NCI-H446 (cell line): ENCODE data around the gene CADM1.
A peak's percentile ranks its signal among the peaks of the same experiment; 100 is the strongest.
"Not testable (repeated sequence)": the region's sequence is repeated elsewhere in the genome, so short reads cannot be mapped to it uniquely, and the experiment has no call there.

Source experiments
- DNase-seq, 2 experiments: peaks; one replicate each; lab custom pipeline; 2025; lab: John Stamatoyannopoulos, UW

CADM1 gene

GRCh38 chr11:115476463-115477286 lies 27.5 kb downstream of the CADM1 start:
- no peak for DNase-seq

GRCh38 chr11:115475564-115475963 lies 28.7 kb downstream of the CADM1 start:
- DNase-seq = no peak

- not testable (repeated sequence) for DNase-seq
Measured at GRCh38 chr11:115474306-115474705, 29.9 kb downstream of the CADM1 start.

DNA sequence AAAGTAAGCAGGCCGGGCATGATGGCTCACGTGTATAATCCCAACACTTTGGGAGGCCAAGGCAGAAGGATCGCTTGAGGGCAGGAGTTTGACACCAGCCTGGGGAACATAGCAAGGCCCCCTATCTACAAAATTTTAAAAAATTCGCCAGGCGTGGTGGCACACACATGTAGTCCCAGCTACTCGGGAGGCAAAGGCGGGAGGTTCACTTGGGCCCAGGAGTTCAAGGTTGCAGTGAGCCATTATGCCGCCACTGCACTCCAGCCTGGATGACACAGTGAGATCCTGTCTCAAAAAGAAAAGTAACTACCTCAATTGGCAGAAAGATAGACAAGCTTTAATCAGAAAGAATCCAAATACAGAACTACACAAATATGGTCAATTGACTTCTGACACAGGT lies 31.0 kb downstream of the CADM1 start:
- DNase-seq = no peak

DNA sequence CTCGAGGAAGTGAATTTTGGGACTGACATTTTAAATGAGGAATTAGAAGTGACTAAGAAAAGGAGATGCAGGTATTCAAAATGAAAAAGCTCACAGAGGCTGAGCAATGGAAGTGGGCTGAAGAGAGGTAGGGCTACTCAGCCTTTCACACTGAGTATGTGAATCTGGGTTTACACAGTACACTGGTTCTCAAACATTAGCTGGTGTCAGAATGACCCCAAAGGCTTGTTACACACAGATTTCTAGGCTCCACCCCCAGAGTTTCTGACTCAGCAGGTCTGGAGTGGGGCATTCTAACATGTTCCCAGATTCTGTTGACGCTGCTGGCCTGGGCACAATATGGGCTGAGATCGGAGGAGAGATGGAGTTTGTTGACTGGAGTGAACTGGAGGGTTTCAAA lies 32.8 kb downstream of the CADM1 start:
- DNase-seq = peak in 1 of 2 experiments; percentile 10

- no peak for DNase-seq
Measured at GRCh38 chr11:115470928-115471327, 33.3 kb downstream of the CADM1 start.

- DNase-seq = no peak
Measured at GRCh38 chr11:115469361-115469760, 34.9 kb downstream of the CADM1 start.

DNA sequence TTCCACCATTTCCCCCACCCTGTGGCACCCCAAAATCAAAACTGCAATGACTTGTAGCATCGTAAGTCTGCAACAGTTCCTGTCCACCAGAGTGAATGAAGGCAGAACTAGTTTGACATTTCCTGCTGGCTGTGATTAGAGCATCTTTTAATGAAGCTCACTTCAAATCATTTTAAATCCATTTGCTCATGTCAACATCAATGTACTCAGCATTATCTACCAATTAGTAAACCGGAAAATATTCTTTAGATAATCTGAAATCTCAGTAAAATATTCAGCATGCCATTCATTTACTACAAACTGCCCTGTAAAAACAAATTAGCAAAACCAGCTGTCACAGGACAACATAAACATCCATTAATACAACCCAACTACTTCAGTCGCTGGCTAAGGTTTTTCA lies 38.1 kb downstream of the CADM1 start:
- no peak for DNase-seq

DNA sequence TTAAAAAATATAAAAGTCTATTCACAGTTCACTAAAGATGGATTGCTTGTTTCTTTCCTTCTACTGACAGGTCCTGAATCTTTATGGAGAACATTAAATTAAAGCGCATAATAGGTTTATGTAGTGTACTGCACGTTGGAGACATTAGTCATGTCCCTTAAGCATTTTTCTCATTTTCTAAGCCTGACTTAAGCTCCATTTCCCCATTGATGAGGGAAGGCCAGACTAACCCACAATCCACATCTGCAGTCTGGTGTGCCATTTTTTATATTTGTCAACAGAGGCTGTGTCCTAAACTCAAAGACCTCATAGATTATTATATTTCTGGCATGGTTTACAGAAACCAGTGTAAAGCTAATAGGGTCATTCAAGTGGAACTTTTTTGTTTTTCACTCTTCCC lies 39.9 kb downstream of the CADM1 start:
- DNase-seq = no peak

DNA sequence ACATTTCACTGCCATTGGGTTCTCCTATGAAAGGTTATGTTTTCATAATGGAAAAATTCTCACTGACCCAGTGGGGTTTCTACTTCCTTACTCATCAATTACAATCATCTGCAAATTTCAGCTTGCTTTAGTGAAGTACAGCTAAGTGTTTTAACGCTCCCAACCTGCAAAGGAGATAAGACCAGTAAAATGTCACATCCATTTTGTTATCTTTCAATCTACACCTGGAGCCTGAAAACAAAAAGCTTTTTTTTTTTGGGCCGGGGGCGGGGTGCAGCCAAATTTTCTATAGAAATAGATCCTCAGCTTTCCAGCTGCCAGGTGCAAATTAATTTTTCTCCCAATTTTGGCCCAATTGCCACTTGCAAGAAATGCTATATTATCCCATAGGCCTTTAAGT lies 40.6 kb downstream of the CADM1 start:
- DNase-seq = no peak

GRCh38 chr11:115462757-115463156 lies 41.5 kb downstream of the CADM1 start:
- no peak for DNase-seq

GRCh38 chr11:115462004-115462541 lies 42.1 kb downstream of the CADM1 start:
- no peak for DNase-seq

- no peak for DNase-seq
Measured at GRCh38 chr11:115460512-115460911, 43.7 kb downstream of the CADM1 start.

- DNase-seq = no peak
Measured at GRCh38 chr11:115459563-115459962, 44.7 kb downstream of the CADM1 start.

GRCh38 chr11:115458877-115459276 lies 45.3 kb downstream of the CADM1 start:
- DNase-seq = no peak

DNA sequence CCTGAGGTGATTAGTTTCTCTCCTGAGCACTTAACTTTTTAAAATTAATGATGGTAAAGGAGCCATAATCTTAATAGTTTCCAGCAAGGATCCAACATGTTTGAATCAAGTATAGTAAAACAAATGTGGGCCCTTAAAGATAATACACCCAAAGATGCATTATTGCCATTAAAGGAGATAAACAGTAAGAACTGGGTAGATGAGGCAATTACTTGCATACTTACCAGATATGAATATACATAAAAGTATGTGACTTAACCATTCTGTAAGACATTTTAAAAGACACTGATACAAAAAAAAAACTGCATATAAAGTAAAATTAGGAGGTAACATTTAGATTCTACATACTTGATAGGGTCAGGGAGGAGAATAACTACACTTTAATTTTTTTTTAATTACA lies 48.2 kb downstream of the CADM1 start:
- DNase-seq = no peak

GRCh38 chr11:115455613-115456012 lies 48.6 kb downstream of the CADM1 start:
- no peak for DNase-seq

DNA sequence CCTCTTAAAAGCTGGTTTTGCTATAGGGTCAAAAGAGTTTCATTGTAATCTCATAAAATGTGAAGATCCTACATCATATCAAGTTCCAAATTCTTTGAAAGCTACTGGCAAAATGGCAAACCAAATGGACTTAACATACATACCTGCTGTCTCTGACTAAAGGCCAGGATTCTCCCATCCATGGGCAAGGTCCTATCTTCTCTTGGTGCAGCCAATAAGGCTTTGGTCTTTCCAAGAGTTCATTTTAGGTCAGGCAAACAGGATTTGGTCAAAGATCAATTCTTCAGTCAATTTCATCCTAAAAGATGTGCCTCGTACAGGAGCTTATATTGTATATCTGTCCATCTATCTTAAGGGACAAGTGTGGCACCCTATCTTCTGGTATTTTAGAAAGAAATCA lies 49.7 kb downstream of the CADM1 start:
- no peak for DNase-seq

DNA sequence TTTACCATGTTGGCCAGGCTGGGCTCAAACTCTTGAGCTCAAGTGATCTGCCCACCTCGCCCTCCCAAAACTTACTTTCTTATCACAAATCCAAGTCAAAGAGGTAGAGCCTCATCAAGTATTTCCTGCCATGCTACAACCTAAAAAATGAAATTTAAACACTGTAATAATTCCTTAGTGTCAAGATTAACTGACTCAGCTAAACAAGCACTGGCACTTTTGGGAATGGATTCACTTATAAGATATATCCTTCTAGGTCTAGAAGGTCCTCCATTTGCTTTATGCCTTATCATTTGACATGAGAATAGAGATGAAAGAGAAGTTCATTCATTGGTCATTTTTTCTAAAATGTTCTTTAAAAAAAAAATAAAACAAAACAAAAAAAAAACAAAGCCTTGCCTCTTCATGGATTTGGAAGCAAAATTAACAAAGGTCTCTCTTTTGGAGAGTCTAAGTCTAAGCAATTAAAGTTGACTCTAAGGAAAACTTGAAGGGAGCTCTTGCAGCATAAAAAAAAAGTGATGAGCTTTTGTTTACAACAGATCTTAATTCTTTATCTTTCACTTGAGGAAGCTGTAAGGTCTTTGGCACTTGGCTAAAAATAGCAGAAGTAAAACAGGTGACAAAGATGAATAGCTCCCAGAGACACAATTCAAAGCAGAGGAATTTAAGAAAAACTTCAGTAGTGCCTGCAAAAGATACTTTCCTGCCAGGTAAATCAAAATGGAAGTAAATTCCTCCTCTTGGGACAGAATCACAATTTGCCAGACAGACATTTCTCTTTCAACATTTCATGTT lies 50.3 kb downstream of the CADM1 start:
- no peak for DNase-seq

DNA sequence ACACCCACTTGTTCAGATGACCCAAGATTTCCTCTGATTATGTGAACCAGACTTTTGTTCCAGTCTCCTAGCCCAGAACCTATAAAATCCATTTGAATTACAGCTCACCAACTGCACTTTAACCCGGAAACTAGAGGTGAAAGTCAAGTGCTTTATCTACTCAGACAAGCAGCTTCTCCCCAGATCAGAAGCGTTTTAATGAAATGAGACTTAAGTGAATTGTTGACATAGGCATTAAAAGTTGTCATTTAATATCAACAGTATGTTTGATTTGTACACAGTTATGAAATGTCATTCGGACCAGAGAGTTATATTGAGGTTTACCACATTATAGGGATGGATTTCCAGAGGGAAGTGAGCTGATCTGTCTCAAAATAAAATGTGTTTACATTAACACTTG lies 52.0 kb downstream of the CADM1 start:
- DNase-seq = no peak

DNA sequence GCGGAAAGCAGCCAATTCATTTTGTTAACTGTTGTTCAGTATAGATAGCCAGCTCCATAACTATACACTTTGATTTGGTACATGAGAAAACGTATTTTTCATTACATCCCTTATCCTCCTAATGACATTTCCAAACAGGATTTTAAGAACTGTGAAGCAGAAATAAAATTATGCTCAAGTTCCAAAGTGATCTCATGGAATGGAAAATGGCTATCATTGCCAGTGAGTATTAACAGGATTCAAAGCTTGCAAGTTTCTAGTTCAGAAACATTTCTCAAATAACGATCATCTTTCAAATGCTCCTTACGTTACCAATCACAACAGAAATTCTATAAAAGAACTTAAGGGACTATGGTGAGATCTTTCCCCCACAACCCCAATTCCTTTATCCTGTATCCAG lies 53.7 kb downstream of the CADM1 start:
- no peak for DNase-seq

DNA sequence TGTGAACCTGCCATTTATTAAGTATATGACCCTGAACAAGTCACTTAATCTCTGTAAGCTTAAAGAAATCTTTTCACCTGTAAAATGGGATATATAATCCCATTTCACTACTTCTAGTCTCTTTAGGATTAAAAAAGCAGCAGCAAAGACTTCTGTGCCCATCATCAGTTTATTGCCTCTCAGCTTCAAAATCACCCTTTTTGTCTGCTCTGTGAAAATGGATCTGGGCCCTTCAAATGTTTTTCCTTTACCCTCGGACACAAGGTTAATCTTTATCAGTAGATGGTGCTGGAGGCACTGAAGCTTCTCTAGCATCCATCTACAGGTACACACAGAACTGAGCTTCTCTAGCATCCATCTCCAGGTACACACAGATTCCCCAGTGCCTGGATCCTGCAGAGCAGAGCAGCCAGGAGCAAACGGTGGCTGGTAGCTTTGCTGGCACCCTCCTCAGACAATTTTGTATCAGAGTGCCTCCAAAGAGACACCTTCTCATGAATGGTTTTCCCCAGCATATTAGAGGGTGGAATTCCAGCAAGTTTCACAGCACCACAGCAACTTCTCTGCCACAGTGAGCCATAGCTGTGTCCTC lies 56.8 kb downstream of the CADM1 start:
- no peak for DNase-seq

- no peak for DNase-seq
Measured at GRCh38 chr11:115446214-115446613, 58.0 kb downstream of the CADM1 start.
